ENCODE results near the gene KCNS1. TPM values are rescaled to one million over a fixed set of nuclear protein-coding genes. Genes with fewer than 3 reads are reported as not detected.

Gene KCNS1
- total RNA-seq, 2 experiments from 2014 or later: not detected

GRCh38 chr20:45118028-45118427 is 17.1 kb upstream of the KCNS1 start:
- Histone ChIP-seq H3K4me2 (ENCODE audit: low read length) (no peak overlapping the region), H3K4me3 (ENCODE audit: low read depth, low read length, poor library complexity, severe bottlenecking) (no peak overlapping the region), H3K27ac (ENCODE audit: low read depth, low read length, poor library complexity, severe bottlenecking) (no peak overlapping the region), H3K9me3 (ENCODE audit: low read length) (no peaks in the 10 kb centered on the region), H3K36me3 (ENCODE audit: insufficient read depth, low read length) (no peaks in the 10 kb centered on the region), H2AFZ (ENCODE audit: low read length) (no peak overlapping the region), H4K20me1 (ENCODE audit: insufficient read depth, low read length) (no peaks in the 10 kb centered on the region), H3K79me2 (ENCODE audit: insufficient read depth, low read depth, low read length) (no peaks in the 10 kb centered on the region), H3K4me1 (ENCODE audit: insufficient read depth, low read length, poor library complexity, severe bottlenecking) (no peaks in the 10 kb centered on the region), H3K9me2 (ENCODE audit: insufficient read depth, low read length) (no peaks in the 10 kb centered on the region)
- BruUV-seq (replicated peaks): no TSS peak
- intact Hi-C loops (cut with micrococcal nuclease; ENCODE audit: unreplicated experiment): no loop called here
- DNase-seq (ENCODE audit: low spot score): no peak
- CTCF ChIA-PET (ENCODE audit: unreplicated experiment): no interaction called here
- no peak for TF ChIP-seq EZH2phosphoT487 (IDR thresholded peaks at IDR 0.05; ENCODE audit: borderline replicate concordance, low read depth, low read length)
- TF ChIP-seq, protein P1, sequence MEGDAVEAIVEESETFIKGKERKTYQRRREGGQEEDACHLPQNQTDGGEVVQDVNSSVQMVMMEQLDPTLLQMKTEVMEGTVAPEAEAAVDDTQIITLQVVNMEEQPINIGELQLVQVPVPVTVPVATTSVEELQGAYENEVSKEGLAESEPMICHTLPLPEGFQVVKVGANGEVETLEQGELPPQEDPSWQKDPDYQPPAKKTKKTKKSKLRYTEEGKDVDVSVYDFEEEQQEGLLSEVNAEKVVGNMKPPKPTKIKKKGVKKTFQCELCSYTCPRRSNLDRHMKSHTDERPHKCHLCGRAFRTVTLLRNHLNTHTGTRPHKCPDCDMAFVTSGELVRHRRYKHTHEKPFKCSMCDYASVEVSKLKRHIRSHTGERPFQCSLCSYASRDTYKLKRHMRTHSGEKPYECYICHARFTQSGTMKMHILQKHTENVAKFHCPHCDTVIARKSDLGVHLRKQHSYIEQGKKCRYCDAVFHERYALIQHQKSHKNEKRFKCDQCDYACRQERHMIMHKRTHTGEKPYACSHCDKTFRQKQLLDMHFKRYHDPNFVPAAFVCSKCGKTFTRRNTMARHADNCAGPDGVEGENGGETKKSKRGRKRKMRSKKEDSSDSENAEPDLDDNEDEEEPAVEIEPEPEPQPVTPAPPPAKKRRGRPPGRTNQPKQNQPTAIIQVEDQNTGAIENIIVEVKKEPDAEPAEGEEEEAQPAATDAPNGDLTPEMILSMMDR (conservative IDR thresholded peaks at IDR 0.05; ENCODE audit: low read length): peak; percentile 45
- POLR2A ChIA-PET: interaction anchor here (0.5 kb wide), 1 partner anchor 11 kb away, joined by 3 read pairs; no protein-coding TSS in a partner anchor

DNA sequence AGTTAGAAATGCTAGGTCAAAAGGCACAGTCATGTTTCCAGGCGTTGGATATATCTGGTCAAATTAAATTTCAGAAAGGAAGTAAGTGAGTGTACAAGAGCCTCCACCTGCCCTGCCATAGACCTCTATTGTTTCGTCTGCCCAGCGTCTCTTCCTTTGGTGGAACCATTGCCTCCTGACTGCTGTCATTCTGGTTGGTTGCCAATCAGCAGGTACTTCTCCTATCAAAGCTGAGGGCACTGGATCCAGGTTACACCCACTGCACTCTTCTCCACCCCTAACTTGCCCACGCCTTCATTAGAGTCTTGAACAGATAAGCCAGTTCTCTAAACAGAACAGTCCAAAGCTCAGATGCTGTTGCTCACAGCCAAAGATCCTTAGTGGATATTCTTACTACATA is 16.7 kb upstream of the KCNS1 start:
- CTCF ChIA-PET (ENCODE audit: unreplicated experiment): no interaction called here
- H3K4me1 ChIP-seq (ENCODE audit: insufficient read depth, low read length, poor library complexity, severe bottlenecking): no peaks in the 10 kb centered on the region

DNA sequence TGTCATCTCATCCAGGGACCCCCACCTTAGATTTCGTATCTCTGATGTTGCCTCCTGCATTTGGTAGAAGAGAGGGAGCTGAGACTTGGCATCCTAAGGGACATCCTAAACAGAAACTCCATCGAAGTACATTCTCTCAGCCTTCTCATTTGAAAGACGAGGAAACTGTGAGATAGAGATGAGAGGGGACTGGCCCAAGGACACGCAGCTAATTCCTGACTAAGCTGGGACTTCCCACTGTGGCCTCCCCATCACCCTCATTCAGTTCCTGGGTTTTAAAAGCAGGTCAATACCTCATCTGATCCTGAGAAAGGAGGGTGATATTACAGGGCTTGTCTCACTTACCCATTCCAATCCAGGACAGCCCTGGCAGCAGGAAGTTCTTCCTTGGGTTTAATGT is 14.9 kb upstream of the KCNS1 start:
- Histone ChIP-seq H3K4me2 (ENCODE audit: low read length) (no peak overlapping the region), H3K27ac (ENCODE audit: low read depth, low read length, poor library complexity, severe bottlenecking) (no peak overlapping the region), H3K79me2 (ENCODE audit: insufficient read depth, low read depth, low read length) (no peaks in the 10 kb centered on the region), H3K36me3 (ENCODE audit: insufficient read depth, low read length) (no peaks in the 10 kb centered on the region), H3K9me2 (ENCODE audit: insufficient read depth, low read length) (no peaks in the 10 kb centered on the region), H3K4me3 (ENCODE audit: low read depth, low read length, poor library complexity, severe bottlenecking) (no peak overlapping the region), H3K4me1 (ENCODE audit: insufficient read depth, low read length, poor library complexity, severe bottlenecking) (no peaks in the 10 kb centered on the region), H4K20me1 (ENCODE audit: insufficient read depth, low read length) (no peaks in the 10 kb centered on the region), H2AFZ (ENCODE audit: low read length) (no peak overlapping the region), H3K9me3 (ENCODE audit: low read length) (no peaks in the 10 kb centered on the region)
- intact Hi-C loops (cut with micrococcal nuclease; ENCODE audit: unreplicated experiment): no loop called here
- POLR2A ChIA-PET: interaction anchor here (1.0 kb wide), 1 partner anchor 43 kb away, joined by 3 read pairs; no protein-coding TSS in a partner anchor
- TF ChIP-seq, protein P1 (conservative IDR thresholded peaks at IDR 0.05; ENCODE audit: low read length): no peak
- DNase-seq (ENCODE audit: low spot score): no peak
- CTCF ChIA-PET (ENCODE audit: unreplicated experiment): no interaction called here
- BruUV-seq (replicated peaks): no TSS peak

More for the DNA sequence above, 16.7 kb upstream of the KCNS1 start:
- intact Hi-C loops (cut with micrococcal nuclease; ENCODE audit: unreplicated experiment): no loop called here
- Histone ChIP-seq H3K4me3 (ENCODE audit: low read depth, low read length, poor library complexity, severe bottlenecking) (no peak overlapping the region), H3K9me2 (ENCODE audit: insufficient read depth, low read length) (no peaks in the 10 kb centered on the region), H4K20me1 (ENCODE audit: insufficient read depth, low read length) (no peaks in the 10 kb centered on the region), H2AFZ (ENCODE audit: low read length) (no peak overlapping the region), H3K4me2 (ENCODE audit: low read length) (no peak overlapping the region), H3K9me3 (ENCODE audit: low read length) (no peaks in the 10 kb centered on the region), H3K27ac (ENCODE audit: low read depth, low read length, poor library complexity, severe bottlenecking) (no peak overlapping the region), H3K36me3 (ENCODE audit: insufficient read depth, low read length) (no peaks in the 10 kb centered on the region), H3K79me2 (ENCODE audit: insufficient read depth, low read depth, low read length) (no peaks in the 10 kb centered on the region)
- TF ChIP-seq EZH2phosphoT487 (IDR thresholded peaks at IDR 0.05; ENCODE audit: borderline replicate concordance, low read depth, low read length): no peak
- TF ChIP-seq, protein P1 (conservative IDR thresholded peaks at IDR 0.05; ENCODE audit: low read length): no peak
- no TSS peak for BruUV-seq (replicated peaks)
- no peak for DNase-seq (ENCODE audit: low spot score)
- POLR2A ChIA-PET: interaction anchor here (0.5 kb wide), 1 partner anchor 10 kb away, joined by 3 read pairs; no protein-coding TSS in a partner anchor
